ENCODE measurements around the gene MEGF10.

Gene MEGF10

GRCh38 chr5:127412698-127413097 is 122.1 kb downstream of the MEGF10 start:
- no peak for DNase-seq

GRCh38 chr5:127415034-127415433 is 124.4 kb downstream of the MEGF10 start:
- no peak for DNase-seq

GRCh38 chr5:127416906-127417305 is 126.3 kb downstream of the MEGF10 start:
- DNase-seq, result peak in 3 of 14 donors; percentile 29 to 36 (median 30)

GRCh38 chr5:127417528-127417927 is 126.9 kb downstream of the MEGF10 start:
- no peak for DNase-seq

GRCh38 chr5:127418367-127418766 is 127.8 kb downstream of the MEGF10 start:
- DNase-seq, result no peak

GRCh38 chr5:127418974-127419682 is 128.5 kb downstream of the MEGF10 start:
- peak in 1 of 14 donors; percentile 8 for DNase-seq

GRCh38 chr5:127419683-127420257 is 129.2 kb downstream of the MEGF10 start:
- no peak for DNase-seq

- no peak for DNase-seq
Observed at GRCh38 chr5:127420758-127421157, 130.2 kb downstream of the MEGF10 start.

- no peak for DNase-seq
Observed at GRCh38 chr5:127421471-127421870, 130.9 kb downstream of the MEGF10 start.

- DNase-seq, result no peak
Observed at GRCh38 chr5:127423173-127423798, 132.7 kb downstream of the MEGF10 start.

GRCh38 chr5:127425037-127425436 is 134.4 kb downstream of the MEGF10 start:
- DNase-seq, result no peak

- no peak for DNase-seq
Observed at GRCh38 chr5:127425868-127426267, 135.3 kb downstream of the MEGF10 start.

- no peak for DNase-seq
Observed at GRCh38 chr5:127426661-127427060, 136.1 kb downstream of the MEGF10 start.

- DNase-seq, result no peak
Observed at GRCh38 chr5:127428276-127428675, 137.7 kb downstream of the MEGF10 start.

- DNase-seq, result peak in 1 of 14 donors; percentile 39
Observed at GRCh38 chr5:127428748-127429147, 138.2 kb downstream of the MEGF10 start.

- DNase-seq, result no peak
Observed at GRCh38 chr5:127429928-127430327, 139.3 kb downstream of the MEGF10 start.

- DNase-seq, result no peak
Observed at GRCh38 chr5:127430627-127431026, 140.0 kb downstream of the MEGF10 start.

- DNase-seq, result no peak
Observed at GRCh38 chr5:127431977-127432585, 141.5 kb downstream of the MEGF10 start.

- DNase-seq, result no peak
Observed at GRCh38 chr5:127433526-127433925, 142.9 kb downstream of the MEGF10 start.

GRCh38 chr5:127434588-127434987 is 144.0 kb downstream of the MEGF10 start:
- no peak for DNase-seq

- DNase-seq, result no peak
Observed at GRCh38 chr5:127435821-127436220, 145.2 kb downstream of the MEGF10 start.

- DNase-seq, result no peak
Observed at GRCh38 chr5:127439644-127440043, 149.0 kb downstream of the MEGF10 start.

GRCh38 chr5:127440831-127441230 is 150.2 kb downstream of the MEGF10 start:
- no peak for DNase-seq
